BJ (cell line): Measurements from ENCODE around the gene ZSCAN31. TPM values are rescaled to one million over a fixed set of nuclear protein-coding genes. Genes with fewer than 3 reads are reported as not detected.

ENCODE experiments used
- CTCF ChIA-PET: fragments of 350-600 bp; formaldehyde crosslinking; extraction: SDS; loops from one replicate; lab custom pipeline; 2021; ENCODE audit warnings: antibody characterized with exemption, inconsistent platforms; lab: Yijun Ruan, JAX
- POLR2A ChIA-PET: fragments of 300-600 bp; sonication (Branson Sonifier 250); formaldehyde crosslinking; extraction: SDS; loops from one replicate; lab custom pipeline; 2021; ENCODE audit warnings: antibody characterized with exemption; lab: Charles Lee
- DNase-seq: peaks from one replicate; pipeline ENCODE4 v3.0.0-alpha.2; 2011; ENCODE audit warnings: low read depth
- H3K27me3 ChIP-seq: 2 replicates; pipeline ENCODE4 v1.6.0; 2011; ENCODE audit warnings: low read length; ENCODE audit not compliant: control insufficient read depth, insufficient read depth
- H3K36me3 ChIP-seq: 2 replicates; pipeline ENCODE4 v1.5.1; 2011; ENCODE audit warnings: low read length; ENCODE audit not compliant: control insufficient read depth, insufficient read depth
- H3K4me3 ChIP-seq: 2 replicates; pipeline ENCODE4 v1.5.1; 2011; ENCODE audit warnings: low read depth, mild to moderate bottlenecking, control low read depth, low read length
- CTCF ChIP-seq: IDR thresholded peaks from 2 replicates; pipeline ENCODE4 v1.5.1; 2011; ENCODE audit warnings: low read depth, mild to moderate bottlenecking, control low read depth, inconsistent platforms, low read length, moderate library complexity; ENCODE audit not compliant: insufficient read depth
- polyA plus RNA-seq: library from polyadenylated mRNA; depleted of rRNA; stranded (reverse); fragments of >200 nt; gene quantifications from 2 replicates; pipeline ENCODE4 v1.2.3, GENCODE V29; 2011; rRNA removed
- small RNA-seq: library from RNA; depleted of rRNA; stranded (forward); fragments of <200 nt; gene quantifications from one replicate; pipeline ENCODE3, GENCODE V24; 2012; ENCODE audit warnings: low replicate concordance, low read depth; ENCODE audit not compliant: insufficient read length

Gene ZSCAN31
- polyA plus RNA-seq, 1 experiment = 1.7 TPM

DNA sequence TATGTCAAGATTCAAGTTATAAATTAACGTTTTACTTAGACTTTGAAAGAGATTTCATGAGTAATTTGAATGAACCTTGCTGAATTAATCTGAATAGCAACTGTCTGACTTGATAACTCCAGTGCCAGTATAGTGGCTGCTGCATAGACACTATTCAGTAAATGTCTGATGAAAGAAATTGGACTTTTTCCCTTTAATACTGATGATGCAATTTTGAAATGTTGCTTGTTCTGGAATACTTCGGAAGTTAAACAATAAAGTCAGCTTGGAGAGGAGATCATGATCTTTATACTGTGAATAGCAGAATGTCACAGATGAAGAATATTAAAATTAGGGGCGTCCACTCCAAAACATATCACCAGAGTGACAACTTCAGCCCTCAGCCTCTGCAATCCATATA lies 58.2 kb downstream of the ZSCAN31 start:
- Histone ChIP-seq H3K27me3 (no peaks in the 10 kb centered on the region), H3K4me3 (no peak overlapping the region), H3K36me3 (peaks cover 14% of the 10 kb centered on the region)
- DNase-seq = no peak
- ChIA-PET CTCF (no interaction called here), POLR2A (no interaction called here)
- no peak for TF ChIP-seq CTCF

GRCh38 chr6:28274888-28275287 lies 61.1 kb downstream of the ZSCAN31 start:
- Histone ChIP-seq H3K4me3 (no peak overlapping the region), H3K27me3 (no peaks in the 10 kb centered on the region), H3K36me3 (peaks cover 17% of the 10 kb centered on the region)
- no peak for DNase-seq
- TF ChIP-seq CTCF = no peak
- ChIA-PET CTCF (interaction anchor here (1.4 kb wide), 1 partner anchor 111 kb away, joined by 3 read pairs; no protein-coding TSS in a partner anchor), POLR2A (no interaction called here)

Small RNA genes lying within 50 kb of the gene (small RNA-seq; reads per million reads assigned to genes)
- not detected for gene AL021997.1
- gene AL021997.2 = not detected

Other genes with a start within 250 kb of the ZSCAN31 start
- 1.8 and 2.3 TPM in 2 replicates for gene ZSCAN16, start 211.5 kb downstream of the ZSCAN31 start, polyA plus RNA-seq
- 5.5 and 8.3 TPM in 2 replicates for gene ZKSCAN8, start 194.3 kb downstream of the ZSCAN31 start, polyA plus RNA-seq
- 9.9 and 11.7 TPM in 2 replicates for gene ZSCAN9, start 110.9 kb downstream of the ZSCAN31 start, polyA plus RNA-seq
- 3.0 and 3.3 TPM in 2 replicates for gene ZKSCAN4, start 83.9 kb downstream of the ZSCAN31 start, polyA plus RNA-seq
- gene NKAPL, start 76.9 kb downstream of the ZSCAN31 start, polyA plus RNA-seq = 0.72 TPM in 2 replicates
- 14.6 and 19.5 TPM in 2 replicates for gene ZSCAN26, start 69.0 kb downstream of the ZSCAN31 start, polyA plus RNA-seq
- gene PGBD1, start 54.6 kb downstream of the ZSCAN31 start, polyA plus RNA-seq = 3.1 and 3.4 TPM in 2 replicates
- 2.1 and 2.9 TPM in 2 replicates for gene ZKSCAN3, start 13.8 kb upstream of the ZSCAN31 start, polyA plus RNA-seq
- gene ZSCAN12, start 63.6 kb upstream of the ZSCAN31 start, polyA plus RNA-seq = 2.2 and 2.9 TPM in 2 replicates
- 1.8 and 2.3 TPM in 2 replicates for gene ZSCAN23, start 107.3 kb upstream of the ZSCAN31 start, polyA plus RNA-seq
- not detected in 2 replicates for gene GPX6, start 179.6 kb upstream of the ZSCAN31 start, polyA plus RNA-seq
- gene GPX5, start 189.7 kb upstream of the ZSCAN31 start, polyA plus RNA-seq = not detected in 2 replicates